AG08396 (cell line): ENCODE measurements around the gene TAF5.
"Not testable (repeated sequence)": the region's sequence is repeated elsewhere in the genome, so short reads cannot be mapped to it uniquely, and the experiment has no call there.

Experiments
- DNase-seq: peaks from one replicate; pipeline ENCODE4 v3.0.0; 2012; ENCODE audit warnings: low spot score, mixed read lengths

The TAF5 gene

GRCh38 chr10:103367782-103368518, at the start of gene TAF5:
TAF5 (plus strand) TSS chr10:103367976; CDS start chr10:103367990, 14 bp downstream.
- peak; percentile 95 for DNase-seq

GRCh38 chr10:103327906-103328305, 39.9 kb upstream of the TAF5 start:
- no peak for DNase-seq

- peak; percentile 14 for DNase-seq
Observed at GRCh38 chr10:103333934-103334520, 33.7 kb upstream of the TAF5 start.

- no peak for DNase-seq
Observed at GRCh38 chr10:103334567-103334966, 33.2 kb upstream of the TAF5 start.

GRCh38 chr10:103336370-103336769, 31.4 kb upstream of the TAF5 start:
- no peak for DNase-seq

- DNase-seq = no peak
Observed at GRCh38 chr10:103350175-103350516, 17.6 kb upstream of the TAF5 start.

GRCh38 chr10:103350517-103351260, 17.1 kb upstream of the TAF5 start, which contains the start of gene PCGF6:
PCGF6 (minus strand) TSS chr10:103351140; CDS start chr10:103351066, 74 bp downstream.
- DNase-seq = peak; percentile 98

GRCh38 chr10:103353281-103353680, 14.5 kb upstream of the TAF5 start:
- peak; percentile 7 for DNase-seq

GRCh38 chr10:103354567-103354966, 13.2 kb upstream of the TAF5 start:
- not testable (repeated sequence) for DNase-seq

GRCh38 chr10:103355906-103356599, 11.7 kb upstream of the TAF5 start:
- no peak for DNase-seq

GRCh38 chr10:103359493-103359892, 8.3 kb upstream of the TAF5 start:
- not testable (repeated sequence) for DNase-seq

- DNase-seq = not testable (repeated sequence)
Observed at GRCh38 chr10:103360791-103361190, 7.0 kb upstream of the TAF5 start.

GRCh38 chr10:103367379-103367781, 396 bp upstream of the TAF5 start:
- DNase-seq = no peak

- no peak for DNase-seq
Observed at GRCh38 chr10:103373544-103373943, 5.8 kb downstream of the TAF5 start.

GRCh38 chr10:103374263-103374662, 6.5 kb downstream of the TAF5 start:
- no peak for DNase-seq

- DNase-seq = no peak
Observed at GRCh38 chr10:103382769-103383168, 15.0 kb downstream of the TAF5 start.

GRCh38 chr10:103394180-103394579, 26.4 kb downstream of the TAF5 start:
- no peak for DNase-seq

GRCh38 chr10:103395754-103396066, 27.9 kb downstream of the TAF5 start:
- DNase-seq = peak; percentile 27

- peak; percentile 97 for DNase-seq
Observed at GRCh38 chr10:103396067-103396788, 28.5 kb downstream of the TAF5 start, which contains the start of the genes ATP5MK and PDCD11. ATP5MK (minus strand) TSS chr10:103396475; CDS start chr10:103392457, 4,018 bp downstream. PDCD11 (plus strand) TSS chr10:103396626; CDS start chr10:103398427, 1,801 bp downstream.

GRCh38 chr10:103396789-103397087, 29.0 kb downstream of the TAF5 start:
- no peak for DNase-seq

- no peak for DNase-seq
Observed at GRCh38 chr10:103397191-103397825, 29.5 kb downstream of the TAF5 start.
